Panc1 (cell line): ENCODE results near the gene SEC31A.

Experiments
- SIN3A ChIP-seq: IDR thresholded peaks from 2 replicates; pipeline ENCODE4 v1.6.1; 2012; ENCODE audit warnings: low read depth, mild to moderate bottlenecking, low read length, moderate library complexity, borderline replicate concordance; ENCODE audit not compliant: insufficient read depth
- TF ChIP-seq, protein P1 (sequence below): fragments of 450-650 bp; IDR thresholded peaks from 2 replicates; pipeline ENCODE4 v1.5.1; 2017; ENCODE audit warnings: mild to moderate bottlenecking
- TF ChIP-seq, protein P2 (sequence below), 2 experiments: IDR thresholded peaks; 2 replicates each; pipeline ENCODE4 v1.6.1; 2011 to 2012; ENCODE audit warnings: low read depth in 2 of 2, control low read depth in 1 of 2, low read length in 1 of 2, mild to moderate bottlenecking in 1 of 2, moderate library complexity in 1 of 2; ENCODE audit not compliant: insufficient read depth in 1 of 2

DNA sequence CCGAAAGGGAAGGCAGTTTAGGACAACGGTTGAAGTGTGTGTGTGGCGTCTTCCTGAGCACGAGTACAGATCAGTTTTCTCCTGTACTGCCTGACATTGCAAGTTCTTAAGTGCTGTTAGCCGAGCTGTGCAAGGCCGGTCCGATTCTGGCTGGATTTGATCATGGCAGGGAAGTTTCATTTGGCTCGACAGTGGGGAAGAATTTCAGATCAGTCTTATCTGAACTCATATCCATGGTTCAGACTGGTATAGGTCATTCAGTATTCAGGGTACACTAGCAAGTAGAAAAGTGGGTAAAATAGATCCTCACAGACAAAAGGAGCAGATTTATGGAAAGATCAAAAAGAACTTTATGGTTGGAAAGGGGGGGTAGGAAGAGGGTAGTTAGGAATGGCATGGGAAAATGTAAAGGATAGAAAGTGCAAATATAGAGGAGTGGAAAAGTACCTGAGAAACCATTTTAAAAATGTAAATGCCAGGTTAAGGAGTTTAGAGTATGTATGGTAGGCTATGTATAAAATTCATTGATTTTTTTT lies 10.3 kb upstream of the SEC31A start:
- TF ChIP-seq, protein P1, sequence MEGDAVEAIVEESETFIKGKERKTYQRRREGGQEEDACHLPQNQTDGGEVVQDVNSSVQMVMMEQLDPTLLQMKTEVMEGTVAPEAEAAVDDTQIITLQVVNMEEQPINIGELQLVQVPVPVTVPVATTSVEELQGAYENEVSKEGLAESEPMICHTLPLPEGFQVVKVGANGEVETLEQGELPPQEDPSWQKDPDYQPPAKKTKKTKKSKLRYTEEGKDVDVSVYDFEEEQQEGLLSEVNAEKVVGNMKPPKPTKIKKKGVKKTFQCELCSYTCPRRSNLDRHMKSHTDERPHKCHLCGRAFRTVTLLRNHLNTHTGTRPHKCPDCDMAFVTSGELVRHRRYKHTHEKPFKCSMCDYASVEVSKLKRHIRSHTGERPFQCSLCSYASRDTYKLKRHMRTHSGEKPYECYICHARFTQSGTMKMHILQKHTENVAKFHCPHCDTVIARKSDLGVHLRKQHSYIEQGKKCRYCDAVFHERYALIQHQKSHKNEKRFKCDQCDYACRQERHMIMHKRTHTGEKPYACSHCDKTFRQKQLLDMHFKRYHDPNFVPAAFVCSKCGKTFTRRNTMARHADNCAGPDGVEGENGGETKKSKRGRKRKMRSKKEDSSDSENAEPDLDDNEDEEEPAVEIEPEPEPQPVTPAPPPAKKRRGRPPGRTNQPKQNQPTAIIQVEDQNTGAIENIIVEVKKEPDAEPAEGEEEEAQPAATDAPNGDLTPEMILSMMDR = no peak
- TF ChIP-seq, protein P2, sequence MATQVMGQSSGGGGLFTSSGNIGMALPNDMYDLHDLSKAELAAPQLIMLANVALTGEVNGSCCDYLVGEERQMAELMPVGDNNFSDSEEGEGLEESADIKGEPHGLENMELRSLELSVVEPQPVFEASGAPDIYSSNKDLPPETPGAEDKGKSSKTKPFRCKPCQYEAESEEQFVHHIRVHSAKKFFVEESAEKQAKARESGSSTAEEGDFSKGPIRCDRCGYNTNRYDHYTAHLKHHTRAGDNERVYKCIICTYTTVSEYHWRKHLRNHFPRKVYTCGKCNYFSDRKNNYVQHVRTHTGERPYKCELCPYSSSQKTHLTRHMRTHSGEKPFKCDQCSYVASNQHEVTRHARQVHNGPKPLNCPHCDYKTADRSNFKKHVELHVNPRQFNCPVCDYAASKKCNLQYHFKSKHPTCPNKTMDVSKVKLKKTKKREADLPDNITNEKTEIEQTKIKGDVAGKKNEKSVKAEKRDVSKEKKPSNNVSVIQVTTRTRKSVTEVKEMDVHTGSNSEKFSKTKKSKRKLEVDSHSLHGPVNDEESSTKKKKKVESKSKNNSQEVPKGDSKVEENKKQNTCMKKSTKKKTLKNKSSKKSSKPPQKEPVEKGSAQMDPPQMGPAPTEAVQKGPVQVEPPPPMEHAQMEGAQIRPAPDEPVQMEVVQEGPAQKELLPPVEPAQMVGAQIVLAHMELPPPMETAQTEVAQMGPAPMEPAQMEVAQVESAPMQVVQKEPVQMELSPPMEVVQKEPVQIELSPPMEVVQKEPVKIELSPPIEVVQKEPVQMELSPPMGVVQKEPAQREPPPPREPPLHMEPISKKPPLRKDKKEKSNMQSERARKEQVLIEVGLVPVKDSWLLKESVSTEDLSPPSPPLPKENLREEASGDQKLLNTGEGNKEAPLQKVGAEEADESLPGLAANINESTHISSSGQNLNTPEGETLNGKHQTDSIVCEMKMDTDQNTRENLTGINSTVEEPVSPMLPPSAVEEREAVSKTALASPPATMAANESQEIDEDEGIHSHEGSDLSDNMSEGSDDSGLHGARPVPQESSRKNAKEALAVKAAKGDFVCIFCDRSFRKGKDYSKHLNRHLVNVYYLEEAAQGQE (IDR thresholded peaks at IDR 0.05; ENCODE audit: insufficient read depth in 1 of 2, low read depth in 2 of 2, low read length in 1 of 2) = no peak
- TF ChIP-seq SIN3A = no peak
